Upper lobe of left lung (tissue), 4 donors: ENCODE results near the gene EGF.

Source experiments
- CTCF ChIP-seq, 6 experiments: fragments of 450-650 bp in 4 of 6; fragments of 200-600 bp in 2 of 6; sonication (generic) in 2 of 6; IDR thresholded peaks; one replicate each; pipeline ENCODE4 v1.5.1; 2016 to 2019; ENCODE audit warnings: antibody characterized with exemption in 6 of 6
- EP300 ChIP-seq, 4 donors: sonication (generic); formaldehyde crosslinking; IDR thresholded peaks; one replicate each; pipeline ENCODE4 v1.5.1; 2017; ENCODE audit warnings: antibody characterized with exemption in 4 of 4, control low read depth in 2 of 4
- POLR2A ChIP-seq, 4 donors: fragments of 450-650 bp; IDR thresholded peaks; one replicate each; pipeline ENCODE4 v1.5.1; 2016 to 2017; ENCODE audit warnings: antibody characterized with exemption in 4 of 4, mild to moderate bottlenecking in 2 of 4
- POLR2AphosphoS5 ChIP-seq, 2 donors: sonication (generic); formaldehyde crosslinking; IDR thresholded peaks; one replicate each; pipeline ENCODE4 v1.5.1; 2017; ENCODE audit warnings: antibody characterized with exemption in 2 of 2

- TF ChIP-seq CTCF (IDR thresholded peaks at IDR 0.05): no peak
- TF ChIP-seq POLR2A (IDR thresholded peaks at IDR 0.05): no peak
- TF ChIP-seq EP300 (IDR thresholded peaks at IDR 0.05): no peak
- no peak for TF ChIP-seq POLR2AphosphoS5 (IDR thresholded peaks at IDR 0.05)
Observed at GRCh38 chr4:109999585-109999912, 86.9 kb downstream of the EGF start.
